Head of caudate nucleus (tissue), 42 donors: ENCODE measurements around the gene SNUPN.

Source experiments
- DNase-seq, 42 donors: peaks; one replicate each; pipeline versions ENCODE4 v3.0.0 to v3.0.0-alpha.2; 2020 to 2021; ENCODE audit warnings: mixed read lengths in 7 of 42
- intact Hi-C: fragments of 100-400 bp; cut with DNase I; formaldehyde crosslinking; loops from one replicate; pipeline ENCODE4 v1.15.0; 2022

SNUPN gene

DNA sequence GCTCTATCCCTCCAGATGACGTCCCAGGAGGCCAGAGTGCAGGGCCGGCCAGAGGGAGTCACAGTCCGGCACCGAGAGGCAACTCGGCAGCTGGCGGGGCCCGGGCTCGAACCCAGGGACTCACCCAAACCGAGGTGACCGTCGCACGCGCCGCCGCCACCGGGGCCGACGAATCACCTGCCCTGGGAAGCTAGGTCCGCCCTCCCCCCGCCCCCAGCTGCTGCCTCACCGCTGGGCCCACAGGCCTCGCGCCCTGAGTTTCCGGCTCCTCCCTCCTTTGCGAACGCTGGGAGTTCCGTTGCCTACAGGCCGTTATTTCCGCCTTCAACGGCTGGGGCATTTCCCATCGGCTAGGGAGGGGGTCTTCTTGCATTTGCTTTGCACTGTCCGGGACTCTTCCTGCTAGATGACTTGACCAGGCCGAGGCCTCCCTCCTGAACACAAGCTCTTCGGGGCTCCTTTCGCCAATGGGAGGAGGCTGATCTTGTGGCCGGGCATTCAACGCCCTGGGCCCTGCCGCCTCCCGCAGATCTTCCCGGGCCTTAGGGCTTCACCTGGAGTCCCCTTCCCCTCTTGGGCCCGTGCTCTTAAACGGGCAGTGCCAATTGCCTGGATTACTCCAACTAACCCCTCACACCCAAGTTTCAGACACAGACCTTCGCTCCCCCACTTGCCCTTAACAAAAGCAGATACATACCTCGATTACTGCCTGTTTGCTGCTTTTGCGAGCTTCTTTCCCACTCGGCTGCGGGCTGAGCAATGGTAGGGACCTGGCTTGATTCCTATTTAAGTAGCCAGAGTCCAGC, at the start of gene SNUPN:
TSS of gene SNUPN (minus strand) at position 184 of the 806 bp plus-strand sequence. CDS start 4,674 bp downstream, outside the sequence.
- DNase-seq: peak; percentile 86 to 98 (median 93)
- intact Hi-C loops: no loop called here

DNA sequence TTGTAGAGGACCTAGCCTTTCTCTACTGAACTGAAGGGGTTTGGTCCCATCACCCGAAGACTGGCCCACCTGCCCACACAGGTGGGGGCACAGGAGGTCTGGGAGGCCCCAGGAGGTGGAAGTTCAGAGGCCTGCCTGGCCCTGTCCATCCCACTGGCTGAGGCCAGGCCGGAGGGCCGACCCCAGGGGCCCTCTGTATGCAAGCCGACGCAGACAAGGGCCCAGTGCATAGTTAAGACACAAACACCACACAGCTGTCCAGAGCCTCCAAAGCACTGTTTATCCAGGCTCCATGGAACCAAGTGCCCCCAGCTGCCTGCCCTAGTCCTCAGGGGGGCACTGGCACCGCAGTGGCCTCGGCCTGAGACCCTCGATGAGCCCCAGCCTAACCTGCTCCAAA, 48.8 kb upstream of the SNUPN start:
- no peak for DNase-seq
- intact Hi-C loops: no loop called here

DNA sequence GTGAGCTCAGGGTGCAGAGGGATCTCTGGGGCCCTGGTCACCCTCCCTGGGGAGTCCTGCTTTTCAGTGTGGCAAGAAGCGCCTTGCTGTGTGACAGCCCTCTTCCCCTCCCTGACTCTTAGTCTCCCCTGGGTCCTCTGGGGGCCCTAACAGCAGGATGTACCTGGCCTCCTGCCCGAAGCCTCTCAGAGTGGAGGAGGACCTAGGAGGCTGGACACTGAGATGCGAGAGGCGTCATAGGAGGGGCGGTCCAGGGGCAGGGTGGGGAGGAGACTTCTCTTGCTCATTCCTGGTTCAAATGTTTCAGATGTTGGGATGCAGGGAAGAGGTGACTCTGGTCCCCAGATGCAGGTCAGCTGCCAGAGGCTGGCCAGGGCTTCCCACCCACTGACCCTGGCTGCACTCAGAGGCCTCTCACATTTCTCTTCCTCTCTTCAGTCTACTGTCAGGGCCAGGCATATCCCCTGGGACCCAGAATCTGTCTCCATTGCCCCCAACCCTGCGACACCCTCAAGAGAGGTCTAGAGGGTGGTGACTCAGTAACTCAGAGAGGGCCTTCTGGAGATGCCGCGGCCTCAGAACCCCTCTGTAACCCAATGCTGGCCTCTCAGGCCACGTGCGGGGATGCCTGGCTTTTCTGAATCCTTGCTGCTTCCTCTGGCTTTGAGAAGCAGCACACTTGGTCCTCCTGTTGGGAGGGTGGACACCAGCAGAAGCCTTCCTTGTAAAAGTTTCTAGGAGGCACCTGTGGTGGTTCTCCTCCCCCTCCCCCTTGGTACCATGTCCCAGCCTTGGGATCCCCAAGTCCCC, 48.1 kb upstream of the SNUPN start:
- peak in 1 of 42 donors; percentile 41 for DNase-seq
- intact Hi-C loops: no loop called here

DNA sequence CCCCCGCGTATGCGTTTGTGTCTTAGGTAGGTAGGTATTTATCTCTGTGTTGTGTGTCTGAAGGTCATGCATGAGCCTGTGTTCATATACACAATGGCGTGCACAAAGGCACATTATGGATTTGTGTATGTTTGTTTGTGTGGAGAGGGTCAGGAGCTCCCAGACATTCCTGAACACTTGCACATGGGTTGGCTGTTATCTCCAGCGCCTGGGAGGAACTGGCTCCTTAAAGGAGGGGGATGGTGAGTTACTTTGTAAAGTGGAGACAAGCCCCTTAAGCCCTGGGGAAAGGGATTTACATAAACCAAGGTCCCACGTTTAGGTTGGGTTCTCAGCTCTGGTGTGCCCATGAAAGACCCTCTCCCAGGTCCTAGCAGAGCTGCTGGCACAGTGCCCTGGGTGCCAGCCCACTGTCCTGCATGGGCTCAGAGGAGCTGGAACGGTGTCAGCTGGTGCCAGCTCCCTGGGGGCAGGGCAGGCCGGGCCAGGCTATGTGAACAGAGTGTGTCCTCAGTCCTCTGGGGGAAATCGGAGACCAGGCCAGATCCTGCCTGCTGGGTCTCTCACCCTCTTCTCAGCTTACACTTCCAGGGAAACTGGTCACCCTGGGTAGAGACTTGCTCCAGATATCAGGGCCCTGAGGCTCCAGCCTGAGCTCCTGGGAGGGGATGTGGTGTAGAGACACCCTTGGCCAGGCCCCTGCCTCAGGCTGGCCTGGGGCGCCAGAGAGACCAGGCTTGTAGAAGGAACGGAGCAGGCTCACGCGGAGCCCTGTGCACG, 47.3 kb upstream of the SNUPN start:
- intact Hi-C loops: no loop called here

DNA sequence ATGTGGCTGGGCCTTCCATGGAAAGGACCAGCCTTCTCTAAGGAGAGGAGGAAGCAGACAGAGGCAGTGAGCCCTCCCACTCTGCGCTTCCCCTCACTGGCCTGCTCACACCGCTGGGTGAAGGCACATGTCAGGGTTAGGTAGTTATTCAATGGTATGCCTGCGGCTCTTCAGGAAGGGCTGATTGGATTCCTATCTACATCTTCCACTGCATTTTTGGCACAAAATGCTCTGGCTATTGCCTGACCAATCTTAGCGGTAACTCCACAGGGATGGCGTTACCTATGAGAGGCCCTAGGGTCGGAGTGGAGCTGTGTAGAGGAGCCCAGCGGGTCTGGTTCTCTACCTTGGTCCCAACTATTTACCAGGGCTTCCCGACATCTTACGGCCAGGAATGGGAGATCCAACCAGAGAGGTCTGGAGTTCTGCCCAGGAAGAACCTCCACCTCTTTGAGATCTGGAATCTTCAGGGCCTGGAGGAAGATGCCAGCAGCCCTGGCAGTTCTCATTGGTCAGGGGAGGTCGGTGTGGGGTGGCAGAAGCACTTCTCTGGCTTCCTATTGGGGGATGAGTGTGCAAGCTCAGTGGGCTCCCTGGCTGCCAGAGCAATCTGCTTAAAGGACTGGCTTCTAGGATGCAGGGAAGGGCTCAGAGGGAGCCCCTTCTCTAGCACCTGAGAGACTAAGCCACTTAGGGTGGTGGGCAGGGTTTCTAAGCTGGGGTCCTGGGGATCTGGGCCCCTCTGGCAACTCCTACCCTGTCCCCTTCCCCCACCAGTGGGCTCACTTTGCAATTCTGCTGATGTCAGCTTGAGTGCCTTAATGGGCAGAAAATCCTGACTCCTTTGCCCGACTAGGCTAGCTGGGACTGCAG, 46.4 kb upstream of the SNUPN start:
- intact Hi-C loops: no loop called here
- no peak for DNase-seq

More for the DNA sequence above, 47.3 kb upstream of the SNUPN start:
- DNase-seq: peak in 10 of 42 donors; percentile 16 to 58 (median 40)

DNA sequence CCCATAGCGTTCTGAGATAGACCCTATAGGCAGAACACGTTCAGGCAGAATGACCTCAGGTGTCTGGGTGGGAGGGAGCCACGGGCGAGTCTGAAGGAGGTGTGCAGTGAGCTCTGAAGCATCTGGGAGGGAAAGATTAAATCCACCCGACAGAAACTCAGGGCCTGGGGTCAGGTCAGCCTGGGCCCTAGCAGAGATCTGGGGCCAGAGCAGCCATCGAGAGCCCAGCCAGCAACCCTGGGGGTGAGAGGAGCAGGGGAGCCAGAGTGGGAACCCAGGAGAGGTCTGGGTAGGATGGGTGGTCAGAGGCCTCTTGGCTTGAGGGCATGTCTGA, 44.3 kb upstream of the SNUPN start:
- intact Hi-C loops: no loop called here
- no peak for DNase-seq

DNA sequence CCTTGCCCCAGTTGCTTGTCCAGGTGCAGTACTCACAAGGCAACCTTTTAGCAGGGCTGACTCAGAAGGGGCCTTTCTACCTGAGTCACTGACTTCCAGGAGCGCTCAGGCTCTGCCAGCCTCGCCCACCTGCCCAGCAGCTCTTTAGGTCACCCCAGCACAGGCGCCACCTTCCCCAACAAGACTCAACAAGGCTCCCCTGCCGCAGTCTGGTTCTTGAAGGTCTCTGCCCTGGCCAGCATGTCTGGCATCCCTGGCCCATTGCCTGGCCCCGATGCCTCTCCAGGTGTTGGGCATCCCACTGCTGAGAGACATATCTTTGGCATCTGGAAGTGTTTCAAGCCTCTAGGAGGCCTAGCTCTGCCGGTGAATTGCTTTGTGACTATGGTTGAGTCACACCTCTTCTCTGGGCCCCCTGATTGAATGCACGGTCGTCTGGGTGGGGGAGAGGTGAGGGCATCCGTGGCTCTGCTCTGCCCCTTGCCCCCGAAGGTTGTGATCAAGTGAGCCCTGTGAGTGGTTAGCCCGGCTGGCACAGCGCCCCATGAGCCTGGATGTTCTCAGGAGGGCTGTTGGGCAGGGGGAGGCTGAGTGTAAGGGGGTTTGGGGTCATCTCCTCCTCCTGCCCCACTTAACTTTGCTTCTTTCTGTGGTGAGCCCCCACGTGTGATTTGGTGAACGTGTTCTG, 43.8 kb upstream of the SNUPN start:
- no peak for DNase-seq
- intact Hi-C loops: no loop called here

DNA sequence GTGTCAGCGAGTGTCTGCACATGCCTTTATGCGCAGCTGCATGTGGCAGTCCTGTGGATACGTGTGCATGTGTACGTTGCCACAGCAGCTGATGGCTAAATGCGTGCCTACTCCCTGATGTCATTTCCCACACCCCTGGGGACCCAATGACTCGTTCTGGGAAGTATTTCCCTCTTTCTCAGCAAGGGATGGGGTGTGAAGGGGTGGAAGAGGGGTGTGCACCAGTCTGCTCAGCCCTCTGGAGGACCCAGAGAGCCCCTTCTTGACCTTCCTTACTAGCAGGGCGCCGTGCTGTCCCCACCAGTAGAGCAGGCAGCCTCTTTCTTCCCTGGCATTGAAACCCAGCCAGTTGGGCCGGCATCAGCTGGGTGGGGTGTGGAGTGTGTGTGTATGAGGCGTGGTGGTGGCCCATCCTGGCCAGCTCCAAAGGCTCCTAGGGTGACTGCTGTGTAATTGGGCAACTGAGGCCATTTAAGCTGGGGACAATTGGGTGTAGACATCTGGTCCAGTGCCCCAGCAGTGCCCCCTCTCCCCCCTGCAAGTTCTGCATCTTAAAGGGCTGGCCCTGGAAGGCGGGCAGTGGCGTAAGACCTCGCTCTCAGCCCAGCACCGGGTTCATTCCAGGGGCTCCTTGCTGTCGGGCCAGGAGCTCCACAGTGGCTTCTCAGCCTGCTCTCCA, 41.4 kb upstream of the SNUPN start:
- intact Hi-C loops: no loop called here
- DNase-seq: peak in 5 of 42 donors; percentile 25 to 42 (median 33)

DNA sequence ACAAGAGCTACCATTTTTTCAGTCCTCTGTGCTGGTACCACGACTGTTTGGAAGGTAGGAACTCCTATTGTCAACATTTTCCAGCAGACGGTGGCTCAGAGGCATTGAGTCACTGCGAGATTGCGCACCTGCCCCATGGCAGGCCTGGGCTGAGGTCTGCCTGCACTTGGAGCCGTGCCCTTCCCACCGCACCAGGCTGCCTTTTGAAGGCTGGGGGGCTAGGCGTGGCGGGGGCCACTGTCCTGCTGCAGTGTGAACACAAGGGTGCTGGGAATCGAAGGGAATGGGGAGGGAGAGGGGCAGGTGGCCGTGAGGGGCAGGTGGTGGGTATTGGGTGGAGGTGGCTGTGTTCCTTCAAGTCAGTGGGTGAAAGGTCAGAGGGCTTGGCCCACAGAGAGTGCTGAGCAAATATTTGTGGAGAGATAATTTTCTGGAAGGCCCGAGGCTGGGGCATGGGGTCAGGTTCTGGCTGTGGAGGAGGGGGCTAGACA, 38.5 kb upstream of the SNUPN start:
- intact Hi-C loops: no loop called here
- no peak for DNase-seq

DNA sequence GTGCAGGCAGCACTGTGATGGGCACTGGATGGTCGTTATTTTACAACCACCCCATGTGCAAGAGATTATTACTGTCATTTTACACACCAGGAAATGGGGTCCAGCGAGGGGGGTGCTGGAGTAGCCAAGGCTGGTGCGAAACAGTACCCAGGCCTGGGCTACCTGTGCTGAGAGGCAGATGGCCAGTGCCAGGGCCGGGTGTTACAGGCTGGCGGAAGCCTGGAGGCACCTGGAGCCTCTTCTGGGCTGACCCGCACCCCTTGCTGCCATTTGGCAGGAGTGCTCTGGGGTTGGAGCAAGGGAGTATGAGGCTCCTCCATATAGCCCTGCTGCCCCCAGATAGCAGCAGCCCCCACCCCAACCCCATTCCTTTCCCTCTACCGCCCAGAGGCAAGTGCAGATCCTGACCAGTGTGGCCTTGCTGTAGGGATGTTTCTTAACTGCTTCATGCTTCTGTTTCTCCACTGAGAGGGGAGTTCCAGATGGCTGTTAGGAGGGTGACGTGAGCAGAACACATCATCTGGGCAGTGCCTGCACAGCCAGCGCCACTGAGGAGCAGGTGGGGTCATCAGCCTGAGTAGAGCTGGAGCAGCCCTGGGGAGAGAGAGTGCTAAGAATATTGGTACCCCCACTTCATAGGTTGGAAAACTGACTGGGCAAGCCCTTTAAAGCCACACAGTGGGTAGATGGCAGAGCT, 37.4 kb upstream of the SNUPN start:
- intact Hi-C loops: no loop called here

DNA sequence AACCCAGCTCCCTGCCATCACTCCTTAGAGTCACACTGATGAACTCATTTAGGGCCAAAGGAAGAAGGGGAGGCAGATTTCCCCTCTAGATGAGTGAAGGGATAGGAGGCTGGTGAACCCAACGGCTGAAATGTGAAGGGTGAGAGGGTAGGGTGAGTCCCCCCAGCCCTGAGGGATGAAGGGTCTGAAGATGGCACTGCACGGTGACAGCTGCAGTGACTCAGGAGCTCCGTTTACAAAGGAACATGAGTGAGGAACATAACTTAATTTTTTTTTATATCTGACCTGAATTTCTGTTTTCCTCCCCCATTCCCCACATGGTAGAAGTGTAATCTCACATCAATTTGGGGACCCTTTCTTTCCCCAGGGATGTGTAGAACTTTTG, 36.2 kb upstream of the SNUPN start:
- DNase-seq: no peak
- intact Hi-C loops: no loop called here

More for the DNA sequence above, 37.4 kb upstream of the SNUPN start:
- DNase-seq: no peak

DNA sequence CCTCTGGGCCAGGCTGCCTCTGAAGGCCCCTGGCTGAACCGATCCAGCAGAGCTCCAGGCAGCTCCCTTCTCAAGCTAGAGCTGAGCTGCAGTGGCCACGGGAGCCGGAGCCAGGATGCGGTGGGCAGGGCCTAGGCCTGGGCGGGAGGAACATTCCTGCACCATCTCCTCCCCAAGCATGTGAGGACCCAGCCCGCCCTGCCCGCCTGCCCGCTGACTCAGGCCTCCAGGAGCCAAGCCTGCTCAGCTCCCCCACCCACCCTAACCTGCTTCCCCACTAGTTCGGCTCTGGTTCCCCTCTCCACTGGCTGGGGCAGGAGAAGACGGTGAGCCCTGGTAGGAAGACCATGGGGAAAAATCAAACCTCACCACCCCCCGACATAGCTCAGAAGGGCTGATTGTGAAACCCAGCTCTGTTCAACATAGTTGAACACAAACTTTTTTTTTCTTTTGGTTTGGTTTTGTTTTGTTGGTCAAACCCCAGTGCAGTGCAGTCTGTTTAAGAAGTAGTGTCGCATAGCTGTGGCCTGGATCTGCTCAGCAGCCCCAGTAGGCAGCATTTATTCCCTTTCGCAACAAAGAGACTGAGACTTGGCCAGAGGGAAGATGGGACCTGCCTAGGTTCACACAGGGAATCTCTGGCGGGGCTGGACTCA, 35.7 kb upstream of the SNUPN start:
- DNase-seq: peak in 23 of 42 donors; percentile 13 to 76 (median 47)
- intact Hi-C loops: no loop called here

DNA sequence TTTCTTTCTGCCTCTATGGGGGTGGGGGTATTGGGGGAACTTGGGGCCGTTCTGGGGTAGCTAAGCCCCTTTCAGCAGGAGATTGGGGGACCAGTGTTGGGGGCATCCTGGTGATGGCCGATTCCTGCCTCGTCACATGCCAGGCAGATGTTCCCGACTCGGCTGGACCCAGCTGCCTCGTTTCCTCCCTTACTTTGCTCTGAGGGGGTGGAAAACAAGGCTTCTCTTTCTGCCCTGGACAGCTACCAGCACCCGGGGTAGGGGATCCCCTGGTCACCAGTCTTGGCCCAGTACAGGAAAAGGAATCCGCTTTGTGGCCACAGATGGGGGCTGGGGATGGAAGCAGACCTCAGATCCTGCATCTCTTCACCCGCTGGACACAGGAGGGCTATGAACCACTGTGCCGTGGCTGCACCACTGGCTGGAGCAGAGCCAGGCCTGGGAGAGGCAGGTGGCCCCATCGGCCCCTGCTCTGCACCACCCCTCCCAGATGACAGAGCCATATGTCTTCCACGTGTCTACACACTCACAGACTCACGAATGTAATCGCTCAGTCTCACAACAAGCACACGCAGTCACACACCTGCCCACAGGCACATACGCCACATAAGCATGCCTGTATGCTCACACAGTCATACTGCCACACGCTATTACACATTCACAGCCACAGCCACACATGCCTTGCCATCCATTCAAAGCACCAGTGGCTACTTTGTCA, 34.6 kb upstream of the SNUPN start:
- peak in 2 of 42 donors; percentile 24 to 40 for DNase-seq
- intact Hi-C loops: no loop called here

DNA sequence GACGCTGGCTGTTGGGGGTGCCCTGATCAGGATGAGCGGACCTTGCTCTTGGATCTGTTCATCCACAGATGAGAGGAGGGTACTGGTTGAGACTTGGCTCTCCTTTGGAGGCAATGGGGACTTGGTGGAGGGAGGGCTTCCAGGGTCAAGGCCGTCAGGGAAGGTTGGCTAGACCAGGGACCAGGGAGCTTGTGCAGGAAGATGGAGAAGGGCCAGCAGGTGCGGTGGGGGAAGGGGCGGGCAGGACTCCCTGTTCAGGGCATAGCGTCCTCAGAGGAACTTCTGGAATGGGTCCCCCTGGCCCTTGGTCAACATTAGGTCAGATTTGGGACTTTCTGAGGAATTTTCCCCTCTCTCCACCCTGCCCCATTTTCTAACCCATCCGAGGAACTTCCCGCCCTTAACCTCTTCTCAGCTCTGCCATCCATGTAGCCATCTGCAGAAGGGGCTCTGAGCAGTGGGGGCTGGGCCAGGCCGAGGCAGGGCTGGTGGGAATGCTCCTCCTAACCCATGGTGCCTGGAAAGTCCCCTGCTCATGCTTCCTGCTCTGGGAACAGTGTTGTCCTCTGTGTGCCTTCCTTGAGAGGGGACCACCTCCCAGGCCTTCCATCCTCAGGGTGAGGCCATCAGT, 33.7 kb upstream of the SNUPN start:
- no peak for DNase-seq
- intact Hi-C loops: no loop called here

DNA sequence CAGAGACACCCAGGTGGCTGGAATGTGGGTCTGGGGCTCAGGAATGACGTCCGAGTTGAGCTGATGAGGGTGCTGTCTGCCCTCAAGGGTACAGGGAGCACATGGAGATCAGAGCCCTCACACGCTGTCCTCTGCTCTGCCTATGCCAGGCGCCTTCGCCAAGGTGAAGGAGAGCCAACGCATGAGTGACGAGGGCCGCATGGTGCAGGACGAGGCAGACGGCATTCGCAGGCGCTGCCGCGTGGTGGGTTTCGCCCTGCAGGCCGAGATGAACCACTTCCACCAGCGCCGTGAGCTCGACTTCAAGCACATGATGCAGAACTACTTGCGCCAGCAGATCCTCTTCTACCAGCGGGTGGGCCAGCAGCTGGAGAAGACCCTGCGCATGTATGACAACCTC, 31.3 kb upstream of the SNUPN start:
- intact Hi-C loops: no loop called here
- no peak for DNase-seq
